ENCODE measurements around the gene MRPL22.
"Not testable (repeated sequence)": the region's sequence is repeated elsewhere in the genome, so short reads cannot be mapped to it uniquely, and the experiment has no call there.

The MRPL22 gene

DNA sequence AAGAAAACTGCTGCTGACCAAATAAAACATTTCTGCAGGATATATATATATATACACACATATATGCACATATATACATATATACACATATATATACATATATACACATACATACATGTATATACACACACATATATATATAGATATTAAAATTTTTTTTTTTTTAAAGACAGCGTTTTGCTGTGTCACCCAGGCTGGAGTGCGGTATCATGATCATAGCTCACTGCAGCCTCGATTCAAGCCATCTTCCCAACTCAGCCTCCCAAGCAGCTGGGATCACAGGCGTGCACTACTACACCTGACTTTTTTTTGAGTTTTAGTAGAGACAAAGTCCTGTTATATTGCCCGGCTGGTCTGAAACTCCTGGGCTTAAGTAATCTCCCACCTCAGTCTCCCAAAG lies 2.7 kb downstream of the MRPL22 start:
- DNase-seq = no peak

DNA sequence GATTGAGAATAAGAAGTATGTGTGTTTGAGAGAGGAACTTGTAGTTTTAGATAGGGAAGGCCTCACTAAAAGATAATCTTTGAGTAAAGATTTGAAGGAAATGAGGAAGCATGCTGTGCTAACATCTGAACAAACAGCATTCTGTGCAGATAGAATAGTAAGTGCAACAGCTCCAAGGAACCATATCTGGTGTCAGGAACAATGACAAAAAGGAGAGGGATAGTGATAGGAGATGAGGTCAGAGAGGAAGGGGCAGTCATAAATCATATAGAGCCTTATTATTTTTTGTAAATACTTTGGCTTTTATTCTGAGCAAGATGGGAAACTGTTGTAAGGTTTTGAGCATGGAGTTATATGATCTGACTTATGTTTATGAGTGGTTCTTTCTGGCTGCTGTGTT lies 3.8 kb downstream of the MRPL22 start:
- DNase-seq = no peak

DNA sequence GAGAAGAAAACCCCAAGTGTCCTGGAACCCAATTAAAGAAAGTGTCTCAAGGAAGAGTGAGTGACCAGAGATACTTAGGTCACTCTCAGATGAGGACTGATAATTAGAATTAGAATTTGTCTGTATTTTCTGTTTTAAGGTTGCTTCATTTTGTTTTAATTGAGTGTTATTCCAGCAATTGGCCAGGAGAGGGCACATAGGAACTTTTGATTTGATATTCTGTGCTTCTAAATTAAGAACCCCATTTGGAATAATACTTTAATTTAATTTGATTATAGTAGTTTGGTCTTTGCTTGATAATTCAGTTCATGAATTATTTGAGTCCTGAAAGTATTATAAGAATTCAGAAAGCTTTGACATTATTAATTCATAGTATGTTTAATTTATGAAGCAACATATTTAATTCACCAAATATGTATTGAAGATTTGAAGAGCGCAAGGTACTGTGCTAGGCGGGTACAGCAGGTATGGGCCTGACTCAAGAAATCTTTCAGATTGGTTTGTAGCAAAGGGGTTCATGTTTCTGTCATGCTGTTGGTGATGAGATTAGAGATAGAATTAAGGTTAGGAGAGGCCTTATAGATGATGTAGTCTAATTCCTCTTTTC lies 4.9 kb downstream of the MRPL22 start:
- no peak for DNase-seq

DNA sequence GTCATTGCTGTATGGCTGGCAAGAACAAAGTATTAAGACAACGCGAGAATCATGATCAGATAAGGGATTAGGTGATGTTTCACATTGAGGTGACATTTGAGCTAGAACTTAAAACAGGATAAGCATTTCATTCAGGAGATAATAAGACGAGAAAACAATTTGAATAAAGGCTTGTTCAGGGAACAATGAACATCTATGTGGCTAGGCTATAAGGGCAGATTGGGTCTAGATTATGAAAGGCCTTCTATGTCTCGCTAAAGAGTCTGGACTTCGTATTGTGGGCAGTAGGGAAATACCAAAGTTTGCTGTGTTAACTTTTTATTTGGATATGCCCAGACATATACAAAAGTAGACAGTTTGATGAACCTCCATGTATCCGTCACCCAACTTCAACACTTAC lies 6.9 kb downstream of the MRPL22 start:
- DNase-seq = no peak

DNA sequence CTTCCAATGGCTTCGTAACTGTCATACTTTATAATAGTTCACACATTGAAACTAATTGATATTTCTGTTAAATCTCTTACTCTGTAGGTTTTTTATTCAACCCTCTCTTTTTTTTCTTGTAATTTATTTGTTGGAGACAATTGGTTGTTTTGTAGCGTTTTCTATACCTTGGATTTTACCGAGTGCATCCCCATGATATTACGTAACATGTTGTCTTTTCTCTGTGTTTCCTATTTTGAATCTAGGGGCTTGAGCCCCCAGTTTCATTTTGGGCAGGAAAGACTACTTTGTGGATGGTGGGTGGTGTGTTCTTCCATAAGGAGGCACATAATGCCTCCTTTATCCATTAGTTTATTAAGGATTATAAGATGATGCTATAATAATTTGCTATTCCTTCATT lies 7.4 kb downstream of the MRPL22 start:
- DNase-seq = no peak

DNA sequence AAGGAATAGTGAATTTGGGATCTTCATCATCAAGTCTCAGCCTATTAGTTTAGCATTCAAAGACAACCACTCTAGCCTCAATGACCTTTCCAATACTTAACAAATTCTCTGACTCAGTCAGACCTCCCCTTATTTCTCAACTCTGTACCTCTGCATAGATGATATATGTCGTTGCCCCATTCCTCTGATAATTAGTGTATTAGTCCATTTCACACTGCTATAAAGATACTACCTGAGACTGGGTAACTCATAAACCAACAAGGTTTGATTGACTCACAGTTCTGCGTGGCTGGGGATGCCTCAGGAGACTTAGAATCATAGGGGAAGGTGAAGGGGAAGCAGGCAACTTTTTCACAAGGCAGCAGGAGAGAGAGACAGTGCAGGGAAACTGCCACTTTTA lies 8.9 kb downstream of the MRPL22 start:
- DNase-seq = no peak

DNA sequence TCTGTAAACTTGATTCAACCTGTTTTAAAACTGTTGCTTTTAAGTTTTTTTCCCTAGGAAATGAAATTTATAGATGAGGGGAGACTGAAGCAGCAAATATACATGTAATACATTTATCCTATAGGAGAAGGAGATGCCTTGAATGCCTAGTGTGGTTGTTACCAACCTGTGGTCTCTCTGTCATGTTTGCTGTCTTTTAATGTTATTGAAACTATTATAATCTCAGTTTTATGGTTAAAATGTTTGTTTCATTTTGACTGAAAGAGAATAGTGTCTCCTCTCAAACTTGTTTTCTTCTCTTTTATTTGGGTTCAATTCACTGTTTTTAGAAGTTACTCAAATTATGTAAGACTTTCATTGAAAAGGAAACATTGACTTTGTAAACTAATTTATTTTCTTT lies 15.8 kb downstream of the MRPL22 start:
- no peak for DNase-seq

DNA sequence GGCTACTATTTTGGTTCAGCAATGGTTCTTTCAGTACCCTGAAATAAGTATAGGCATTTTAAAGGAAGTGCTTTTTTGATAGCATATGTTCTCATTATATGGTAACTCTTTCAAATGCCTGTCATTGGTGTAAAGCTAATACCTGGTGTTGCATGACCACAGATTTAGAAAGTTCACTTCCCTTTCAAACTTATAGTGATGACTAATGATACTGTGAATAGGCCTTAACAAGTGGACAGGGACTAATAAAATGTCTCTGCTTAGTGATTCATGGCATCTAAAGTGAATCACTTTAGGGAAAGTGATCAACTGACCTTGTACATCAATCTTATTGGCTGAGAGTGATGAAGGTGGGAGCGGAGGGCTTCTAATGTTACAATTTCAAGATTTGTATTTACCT lies 21.6 kb downstream of the MRPL22 start:
- no peak for DNase-seq

DNA sequence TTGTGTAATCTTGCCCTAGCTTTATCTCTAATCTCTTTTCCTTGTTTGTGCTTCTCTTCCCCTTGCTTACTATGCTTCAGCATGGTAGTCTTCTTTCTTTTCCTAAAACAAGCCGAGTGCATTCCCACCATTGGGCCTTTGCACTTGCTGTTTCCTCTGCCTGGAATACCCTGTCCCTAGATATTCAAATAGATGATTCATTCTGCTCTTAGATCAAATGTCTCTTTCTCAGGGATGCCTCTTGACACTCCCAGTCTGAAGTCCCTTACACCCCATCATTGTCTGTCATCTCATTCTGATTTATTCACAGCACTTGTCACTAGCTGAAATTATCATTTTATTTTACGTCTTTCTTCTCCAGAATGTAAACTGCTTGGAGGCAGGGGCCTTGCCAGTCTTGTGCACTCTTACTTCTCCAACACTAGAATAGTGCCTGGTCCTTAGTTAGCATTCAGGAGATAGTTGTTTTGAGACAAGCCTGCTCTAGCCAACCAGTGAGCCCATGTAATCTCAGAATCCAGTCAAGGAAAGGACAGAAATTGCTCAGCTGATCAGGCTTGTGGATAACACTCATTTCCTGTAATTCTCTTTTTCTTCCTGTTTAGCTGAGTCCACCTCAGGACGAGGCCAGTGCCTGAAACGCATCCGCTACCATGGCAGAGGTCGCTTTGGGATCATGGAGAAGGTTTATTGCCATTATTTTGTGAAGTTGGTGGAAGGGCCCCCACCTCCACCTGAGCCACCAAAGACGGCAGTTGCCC lies 25.4 kb downstream of the MRPL22 start:
- DNase-seq = no peak

DNA sequence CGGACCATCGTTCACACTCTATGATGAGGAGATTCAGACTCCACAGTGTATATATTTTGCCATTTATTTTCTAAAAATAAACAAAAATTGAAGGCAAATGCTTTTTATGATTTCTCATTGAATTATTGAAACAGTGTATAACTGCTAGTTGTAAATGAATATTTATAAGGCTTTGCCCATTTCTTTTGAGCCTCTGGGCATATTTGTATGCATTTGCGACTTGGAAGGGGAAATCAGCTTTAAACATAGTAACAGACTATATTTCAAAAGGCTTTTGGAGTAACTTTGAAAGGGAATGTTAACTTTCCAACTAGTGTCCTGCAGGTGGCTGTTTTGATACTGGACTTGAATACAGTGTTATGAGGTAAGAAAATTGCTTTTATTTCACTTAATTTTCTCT lies 26.0 kb downstream of the MRPL22 start:
- no peak for DNase-seq

DNA sequence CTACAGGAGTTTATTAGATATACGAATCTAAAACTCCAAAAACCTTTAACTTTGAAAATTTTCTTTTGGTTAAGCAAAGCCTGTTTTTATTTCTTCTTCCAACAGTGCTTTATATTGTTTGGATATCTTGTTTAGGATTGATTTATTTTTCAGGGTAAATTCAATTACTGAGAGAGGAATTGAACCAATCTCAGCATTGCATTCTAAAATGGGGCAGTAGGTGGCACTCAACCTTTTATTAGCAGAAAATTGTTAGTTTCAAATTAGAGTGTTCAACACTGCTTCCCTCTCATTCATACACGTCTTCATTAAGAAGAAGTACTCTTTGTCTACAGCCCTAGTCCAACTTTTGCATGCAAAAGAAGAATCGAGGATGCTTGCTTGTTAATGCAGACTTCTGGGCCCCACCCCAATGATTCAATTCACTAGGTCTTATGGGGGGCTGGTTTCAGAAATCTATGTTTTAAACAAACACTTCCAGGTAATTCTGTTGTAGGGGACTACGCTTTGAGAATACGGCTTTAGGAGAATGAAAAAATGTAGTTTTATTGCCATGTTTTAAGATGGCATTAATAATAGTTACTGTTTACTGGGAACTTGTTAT lies 26.6 kb downstream of the MRPL22 start:
- DNase-seq = no peak

DNA sequence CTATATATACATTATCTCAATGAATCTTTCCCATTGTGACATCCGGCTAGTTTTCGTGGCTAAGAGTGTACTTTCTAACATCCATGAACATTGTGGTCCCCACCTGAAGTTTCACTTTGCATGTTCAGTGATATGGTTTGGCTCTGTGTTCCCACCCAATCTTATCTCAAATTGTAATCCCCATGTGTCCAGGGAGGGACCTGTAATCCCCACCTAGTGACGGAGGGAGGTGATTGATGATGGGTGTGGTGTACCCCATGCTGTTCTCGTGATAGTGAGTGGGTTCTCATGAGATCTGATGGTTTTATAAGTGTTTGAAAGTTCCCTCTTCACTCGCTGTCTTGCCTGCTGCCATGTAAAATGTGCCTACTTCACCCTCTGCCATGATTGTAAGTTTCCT lies 28.1 kb downstream of the MRPL22 start:
- no peak for DNase-seq

DNA sequence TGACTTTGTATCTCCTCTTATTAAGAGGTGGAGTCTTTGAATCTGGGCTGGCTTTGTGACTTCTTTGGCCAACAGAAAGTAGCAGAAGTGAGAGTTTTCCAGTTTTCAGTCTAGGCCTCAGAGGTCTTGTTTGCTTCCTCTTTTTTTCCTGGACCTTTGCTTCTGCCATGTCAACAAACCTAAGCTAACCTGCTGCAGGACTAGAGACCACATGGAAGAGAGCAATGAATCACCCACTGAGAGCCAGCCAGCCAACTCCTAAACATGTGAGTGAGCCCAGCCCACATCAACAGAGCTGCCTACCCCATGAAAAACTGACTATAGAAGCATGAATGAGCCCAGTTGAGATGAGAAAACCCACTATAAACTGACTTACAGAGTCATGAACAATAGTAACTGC lies 29.9 kb downstream of the MRPL22 start:
- DNase-seq = no peak

DNA sequence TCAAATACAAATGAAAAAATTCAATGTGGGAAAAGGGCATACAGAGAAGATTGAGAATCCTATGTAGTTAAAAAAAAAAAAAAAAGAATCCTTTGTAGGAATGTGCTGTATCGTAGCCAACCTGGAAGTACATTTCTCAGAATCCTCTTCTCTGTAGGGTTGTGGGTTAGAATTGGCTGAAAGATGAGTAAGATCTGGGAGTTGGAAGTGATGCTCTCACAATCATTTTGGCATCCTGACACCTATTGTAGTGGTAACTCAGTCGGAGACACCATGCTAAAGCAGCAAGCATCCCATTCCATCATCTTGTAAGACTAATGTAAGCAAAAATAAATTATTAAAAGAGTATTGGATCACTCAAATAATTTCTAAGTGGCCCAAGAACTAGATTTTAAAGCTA lies 30.6 kb downstream of the MRPL22 start:
- DNase-seq = no peak

DNA sequence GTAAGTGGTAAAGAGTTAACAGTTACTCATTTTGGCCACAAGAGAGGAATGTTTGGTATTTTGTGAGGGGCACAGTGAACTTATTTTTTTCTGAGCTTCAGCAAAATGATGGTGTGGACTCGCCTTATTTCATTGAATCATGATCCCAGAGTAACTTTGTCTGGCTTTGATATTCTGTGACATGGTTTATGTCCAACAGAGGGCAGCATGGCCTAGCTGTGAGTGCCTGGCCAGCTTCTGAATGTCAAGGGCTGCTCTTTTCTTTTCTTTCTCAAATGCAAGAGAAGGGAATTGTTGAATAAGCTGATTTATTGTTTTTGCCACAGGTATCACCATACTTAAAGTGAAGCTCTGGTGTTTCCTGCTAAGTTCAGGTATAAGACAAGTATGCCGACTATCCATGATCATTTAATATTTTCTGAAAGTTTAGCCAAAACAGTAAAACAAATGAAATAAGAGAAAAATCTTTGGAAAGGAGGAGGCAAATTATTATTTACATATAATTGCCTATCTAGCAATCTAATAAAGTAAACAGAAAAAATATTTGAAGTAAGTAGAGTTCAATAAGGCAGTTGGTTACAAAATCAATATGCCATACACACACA lies 31.7 kb downstream of the MRPL22 start:
- no peak for DNase-seq

DNA sequence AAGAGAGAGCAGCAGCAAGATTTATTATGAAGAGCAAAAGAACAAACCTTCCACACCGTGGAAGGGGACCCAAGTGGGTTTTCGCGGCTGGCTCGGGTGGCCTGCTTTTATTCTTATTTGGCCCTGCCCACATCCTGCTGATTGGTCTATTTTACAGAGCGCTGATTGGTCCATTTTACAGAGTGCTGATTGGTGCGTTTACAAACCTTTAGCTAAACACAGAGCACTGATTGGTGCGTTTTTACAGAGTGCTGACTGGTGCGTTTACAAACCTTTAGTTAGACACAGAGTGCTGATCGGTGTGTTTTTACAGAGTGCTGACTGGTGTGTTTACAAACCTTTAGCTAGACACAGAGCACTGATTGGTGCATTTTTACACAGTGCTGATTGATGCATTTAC lies 35.2 kb downstream of the MRPL22 start:
- DNase-seq = not testable (repeated sequence)

DNA sequence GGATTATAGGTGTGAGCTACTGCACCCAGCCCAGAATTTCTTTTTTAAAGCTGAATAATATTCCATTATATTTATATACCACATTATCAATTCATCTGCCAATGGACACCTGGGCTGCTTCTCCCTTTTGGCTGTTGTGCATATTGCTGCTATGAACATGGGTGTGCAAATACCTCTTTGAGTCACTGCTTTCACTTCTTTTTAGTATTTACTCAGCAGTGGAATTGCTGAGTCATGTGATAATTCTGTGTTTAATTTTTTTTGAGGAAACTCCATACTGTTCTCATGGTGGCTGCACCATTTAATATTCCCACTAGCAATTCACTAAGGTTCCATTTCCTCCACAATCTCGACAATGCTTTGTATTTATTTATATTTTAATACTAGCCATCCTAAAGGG lies 36.5 kb downstream of the MRPL22 start:
- DNase-seq = no peak

DNA sequence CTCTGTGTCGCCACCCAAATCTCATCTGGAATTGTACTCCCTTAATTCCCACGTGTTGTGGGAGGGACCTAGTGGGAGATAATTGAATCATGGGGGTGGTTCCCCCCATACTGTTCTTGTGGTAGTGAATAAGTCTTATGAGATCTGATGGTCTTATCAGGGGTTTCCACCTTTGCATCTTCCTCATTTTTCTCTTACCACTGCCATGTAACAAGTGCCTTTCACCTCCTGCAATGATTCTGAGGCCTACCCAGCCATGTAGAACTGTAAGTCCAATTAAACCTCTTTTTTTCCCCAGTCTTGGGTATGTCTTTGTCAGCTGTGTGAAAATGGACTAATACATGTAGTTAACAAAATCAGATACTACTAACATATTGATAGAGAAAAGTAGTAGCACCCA lies 37.4 kb downstream of the MRPL22 start:
- not testable (repeated sequence) for DNase-seq

DNA sequence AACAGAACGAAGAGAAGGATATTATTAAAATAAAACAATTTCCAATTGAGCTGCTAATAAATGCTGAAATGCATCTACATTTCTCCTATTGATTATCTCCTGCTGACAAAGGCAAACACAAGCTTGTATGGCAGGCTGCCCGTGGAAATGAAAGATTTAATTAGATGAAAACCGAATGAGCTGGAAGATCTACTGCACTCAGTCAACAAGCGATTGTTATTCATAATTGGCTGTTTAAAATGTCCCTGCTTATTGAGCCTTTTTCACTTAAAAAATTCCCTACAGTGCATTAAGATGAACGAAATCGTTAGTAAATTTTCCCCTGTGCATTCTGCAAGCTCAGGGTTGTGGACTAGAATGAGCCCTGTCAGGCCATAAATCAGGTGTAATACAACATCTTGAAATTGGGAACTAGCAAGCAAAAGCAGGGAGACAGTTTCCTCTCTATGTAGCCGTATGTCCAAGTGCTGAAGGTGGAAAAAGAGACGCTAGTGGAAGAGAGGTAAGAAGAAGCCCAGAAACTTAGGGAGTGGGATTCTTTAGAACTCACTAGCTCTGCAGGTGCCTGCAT lies 44.2 kb downstream of the MRPL22 start:
- no peak for DNase-seq

DNA sequence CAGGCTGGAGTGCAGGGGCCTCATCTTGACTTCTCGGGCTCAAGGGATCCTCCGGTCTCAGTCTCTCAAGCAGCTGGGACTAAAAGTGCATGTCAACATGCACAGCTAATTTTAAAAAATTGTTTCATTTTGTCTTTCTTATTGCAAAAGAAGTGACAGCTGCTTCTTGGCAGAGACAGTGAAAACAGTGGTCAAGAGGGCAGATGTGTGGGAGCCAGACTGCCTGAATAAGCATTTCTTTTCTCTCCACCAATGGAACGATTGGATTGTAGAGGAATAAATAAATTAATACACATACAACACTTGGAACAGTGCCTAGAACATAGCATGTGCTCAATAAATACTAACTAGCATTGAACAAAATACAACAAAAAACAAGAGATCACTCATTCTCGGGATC lies 45.3 kb downstream of the MRPL22 start:
- no peak for DNase-seq

DNA sequence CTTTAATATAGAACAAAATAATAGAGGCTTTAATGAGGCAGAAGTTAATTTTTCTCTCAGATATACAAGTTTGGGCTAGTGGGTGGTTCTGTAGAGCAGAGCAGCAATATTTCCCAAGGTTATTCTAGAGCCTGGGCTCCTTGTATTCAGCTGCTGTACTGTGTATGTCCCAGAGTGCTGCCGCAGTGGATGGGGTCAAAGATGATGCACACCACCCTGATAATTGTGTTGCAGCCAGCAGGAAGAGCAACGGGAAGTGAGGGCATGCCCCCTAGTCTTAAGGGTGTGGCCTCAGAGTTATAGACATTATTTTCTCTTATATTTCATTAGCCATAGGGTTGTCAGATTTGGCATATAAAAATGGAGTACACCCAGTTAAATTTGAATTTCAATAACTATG lies 48.8 kb downstream of the MRPL22 start:
- no peak for DNase-seq

DNA sequence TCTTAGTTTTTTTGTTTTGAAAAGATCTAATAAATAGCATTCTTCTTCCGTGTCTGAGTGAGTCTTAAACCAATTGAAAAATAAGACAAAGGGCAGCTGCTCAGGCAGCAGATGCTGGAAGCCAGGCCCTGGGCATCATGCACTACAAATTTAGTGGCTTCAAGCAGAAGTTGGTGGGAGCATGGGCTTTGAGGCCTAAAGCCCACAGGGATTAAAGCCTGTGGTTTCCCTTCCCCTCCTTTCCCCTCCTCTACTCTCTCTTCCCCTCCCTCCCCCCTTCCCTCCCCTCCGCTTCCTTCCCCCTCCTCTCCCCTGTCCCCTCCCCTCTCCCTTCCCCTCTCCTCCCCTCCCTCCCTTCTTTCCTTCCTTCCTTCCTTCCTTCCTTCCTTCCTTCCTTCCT lies 52.6 kb downstream of the MRPL22 start:
- no peak for DNase-seq

DNA sequence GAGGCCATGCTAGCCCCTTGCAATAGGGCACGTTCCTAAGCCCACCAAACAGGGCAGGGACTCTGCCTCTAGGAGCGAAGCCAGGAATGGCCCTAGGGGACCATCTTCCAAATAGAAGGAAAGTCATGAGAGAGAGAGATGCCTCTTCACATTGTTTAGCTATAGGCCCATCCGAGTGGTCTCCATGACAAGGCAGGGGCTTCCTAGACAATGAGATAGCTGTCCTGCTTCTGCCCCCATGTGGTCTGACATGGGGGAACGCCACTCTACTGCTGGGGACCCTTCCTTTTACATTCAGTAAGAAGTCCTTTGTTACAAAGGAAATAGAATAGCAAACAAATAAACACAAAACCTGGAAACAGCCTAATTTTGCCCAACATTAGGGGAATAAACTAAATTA lies 54.8 kb downstream of the MRPL22 start:
- DNase-seq = no peak

DNA sequence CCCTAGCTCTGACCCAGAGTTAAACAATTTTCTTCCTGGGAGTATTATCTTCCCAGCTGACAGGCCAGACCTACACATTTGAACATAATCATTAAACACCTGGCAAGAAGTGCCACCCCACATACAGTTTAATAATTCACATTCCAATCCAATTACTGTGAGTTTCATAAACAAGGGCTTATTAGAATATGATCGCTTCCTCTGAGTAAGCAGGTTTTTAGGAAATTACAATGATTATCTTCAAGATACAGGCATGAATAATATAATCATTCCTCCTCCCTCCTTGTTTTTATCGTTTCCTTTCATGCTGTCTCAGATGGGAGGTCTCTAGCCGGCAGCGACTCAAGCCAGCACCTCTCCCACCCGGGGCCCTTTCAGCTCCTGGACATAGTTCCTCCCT lies 56.9 kb downstream of the MRPL22 start:
- DNase-seq = no peak

Data from activated T-cell treated with anti-CD3 and anti-CD28 coated beads, Interleukin-2, amount 50 U/mL, for 1 hour (primary cell).